HG03558 (cell line): Measurements from ENCODE around the gene RFNG.
"Not testable (repeated sequence)": the region's sequence is repeated elsewhere in the genome, so short reads cannot be mapped to it uniquely, and the experiment has no call there.

Experiments
- ATAC-seq: cut with Tn5 transposase; IDR thresholded peaks from one replicate; pipeline ENCODE4 v1.9.1; 2021; ENCODE audit warnings: moderate number of reproducible peaks; ENCODE audit not compliant: unreplicated experiment; ENCODE audit errors: extremely low read depth

RFNG gene

DNA sequence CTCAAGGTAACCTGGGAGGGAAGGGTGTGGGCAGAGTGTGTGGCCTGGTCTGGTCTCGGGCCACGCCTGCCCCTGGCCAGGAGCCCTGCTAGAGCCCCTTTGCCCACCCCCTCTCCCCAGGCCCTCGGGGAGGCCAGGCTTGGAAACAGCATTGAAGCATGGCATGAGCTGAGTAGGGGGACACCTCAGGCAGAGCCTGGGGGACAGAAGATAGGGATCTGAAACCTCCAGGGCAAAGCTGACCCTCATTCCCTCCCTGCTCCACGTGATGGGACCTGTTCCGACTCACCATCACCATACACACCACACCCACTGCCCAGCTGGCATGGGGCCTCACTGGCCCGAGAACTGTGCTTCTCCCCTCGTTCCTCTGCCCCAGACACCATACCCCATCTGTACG lies 2.5 kb downstream of the RFNG start:
- ATAC-seq: no peak

DNA sequence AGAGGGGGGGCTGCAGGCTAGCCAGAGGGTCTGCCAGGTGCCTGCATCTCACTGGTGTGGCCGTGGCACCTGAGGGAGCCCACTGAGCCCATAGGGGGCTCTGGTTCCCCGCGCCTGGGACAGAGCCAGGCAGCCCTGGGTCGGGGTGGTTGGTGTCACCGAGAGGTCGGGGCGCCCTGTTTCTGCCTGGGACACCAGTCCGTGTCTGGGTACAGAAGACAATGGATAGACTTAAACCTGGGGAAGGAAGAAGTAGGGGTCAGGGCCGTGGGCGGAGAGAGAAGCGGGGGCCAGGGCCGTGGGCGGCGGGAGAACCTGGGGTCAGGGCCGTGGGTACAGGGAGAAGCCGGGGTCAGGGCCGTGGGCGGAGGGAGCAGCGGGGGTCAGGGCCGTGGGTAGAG lies 3.0 kb downstream of the RFNG start:
- ATAC-seq: no peak

DNA sequence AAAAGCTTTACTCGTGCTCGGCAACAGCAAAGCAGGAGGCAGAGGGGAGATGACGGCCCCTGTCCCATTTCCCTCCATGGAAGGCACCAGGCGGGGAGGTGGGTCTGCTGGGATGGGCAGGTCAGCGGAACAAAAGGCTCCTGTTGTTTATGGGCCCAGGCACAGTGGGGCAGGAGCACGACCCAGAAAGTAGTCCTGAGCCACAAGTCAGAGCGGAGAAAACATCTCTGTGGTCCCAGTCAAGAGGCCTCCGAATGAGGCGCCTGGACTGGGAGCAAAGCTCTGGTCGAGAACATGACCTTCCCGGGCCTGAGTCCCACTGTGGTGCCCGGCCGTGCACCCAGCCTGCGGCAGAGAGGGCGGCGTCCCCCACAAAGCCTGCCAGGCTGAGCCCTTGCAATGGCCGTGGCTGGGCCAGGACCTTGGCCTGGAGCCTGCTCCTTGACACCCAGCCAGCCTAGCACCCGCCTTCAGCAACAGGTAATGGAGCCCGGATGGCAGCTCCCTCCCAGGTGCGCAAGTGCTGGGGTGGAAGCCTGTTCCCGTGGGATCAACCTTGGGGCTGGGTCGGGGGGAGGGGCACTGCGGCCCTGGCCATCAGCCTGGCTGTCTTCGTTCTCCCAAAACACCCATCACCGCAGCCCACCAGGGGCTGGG lies 3.6 kb downstream of the RFNG start:
- no peak for ATAC-seq

DNA sequence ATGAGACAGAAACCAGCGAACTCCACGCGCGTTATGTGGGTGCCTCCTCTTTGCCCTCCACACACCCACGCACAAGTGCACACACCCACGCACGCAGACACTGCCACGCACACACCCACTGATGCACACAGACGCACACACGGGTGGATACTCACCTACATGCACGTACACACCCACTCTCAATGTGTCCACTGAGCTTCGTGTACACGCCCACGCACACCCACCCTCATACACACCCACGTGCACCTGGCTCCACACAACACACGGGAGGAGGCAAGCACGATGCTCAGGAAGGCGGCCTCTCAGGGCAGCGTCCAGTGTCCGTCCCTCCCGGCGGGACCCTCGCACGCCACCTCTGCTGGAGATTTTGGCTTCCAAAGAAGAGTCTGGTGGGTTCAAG lies 4.2 kb downstream of the RFNG start:
- ATAC-seq: no peak

DNA sequence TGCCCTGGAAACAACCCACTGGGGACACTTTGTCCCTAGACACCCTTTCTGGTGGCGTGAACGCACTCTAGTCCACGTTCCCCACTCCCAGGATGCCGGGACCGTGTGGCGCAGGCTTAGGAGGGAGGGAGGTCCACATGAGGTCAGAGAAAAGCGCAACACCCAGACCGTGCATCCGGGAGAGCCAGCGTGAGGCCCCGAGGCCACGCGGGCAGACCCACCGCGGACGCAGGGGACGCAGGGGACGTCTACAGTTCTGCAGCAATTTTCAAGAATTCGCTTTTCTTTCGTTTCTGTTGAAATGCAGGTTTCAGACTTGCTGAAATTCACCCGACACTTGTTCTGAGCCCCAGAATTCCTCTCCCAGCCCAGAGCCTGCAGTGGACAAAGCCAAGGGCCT lies 4.7 kb downstream of the RFNG start:
- no peak for ATAC-seq

DNA sequence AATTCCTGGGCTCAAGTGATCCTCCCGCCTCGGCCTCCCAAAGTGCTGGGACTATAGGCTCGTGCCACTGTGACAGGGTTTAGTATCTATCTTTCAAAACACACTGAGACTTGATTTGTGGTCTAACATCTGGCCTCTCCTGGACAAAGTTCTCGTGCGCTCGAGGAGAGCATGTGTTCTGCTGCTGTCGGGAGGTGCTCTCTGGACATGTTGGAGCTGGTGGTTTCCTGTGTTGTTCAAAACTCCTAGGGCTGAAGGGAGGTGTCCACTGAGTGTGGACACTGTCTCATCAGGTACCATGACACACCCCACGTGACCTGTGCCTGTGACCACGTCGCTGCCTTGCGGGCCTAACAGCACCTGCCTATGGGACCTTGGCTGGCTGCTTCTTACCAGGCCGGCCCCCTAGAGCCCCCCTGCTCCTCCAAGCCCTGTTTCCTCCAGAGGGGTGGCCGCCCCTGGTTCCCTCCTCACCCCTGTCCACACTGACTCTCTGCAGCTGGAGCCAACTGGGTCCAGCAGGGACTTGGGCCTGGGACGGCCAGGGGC lies 5.6 kb downstream of the RFNG start:
- ATAC-seq: no peak

DNA sequence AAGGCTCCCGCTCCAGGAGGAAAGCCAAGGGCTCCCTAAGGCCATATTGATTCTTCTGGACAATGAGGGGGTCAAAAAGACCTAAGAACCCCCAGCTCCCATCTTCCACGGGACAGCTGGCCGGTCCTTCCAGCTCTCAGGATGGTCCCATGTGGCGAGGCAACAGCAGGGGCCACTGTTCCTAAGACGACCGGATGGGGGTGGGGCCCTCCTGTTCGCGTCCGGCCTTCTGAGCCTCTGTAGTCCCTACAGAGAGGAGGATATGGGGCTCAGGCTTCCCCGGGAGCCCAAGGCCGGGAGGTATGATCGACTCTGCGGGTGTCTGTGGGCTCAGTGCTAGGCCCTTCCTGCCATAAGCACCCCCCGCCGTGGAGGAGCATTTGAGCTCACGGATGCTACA lies 8.1 kb downstream of the RFNG start:
- ATAC-seq: no peak

DNA sequence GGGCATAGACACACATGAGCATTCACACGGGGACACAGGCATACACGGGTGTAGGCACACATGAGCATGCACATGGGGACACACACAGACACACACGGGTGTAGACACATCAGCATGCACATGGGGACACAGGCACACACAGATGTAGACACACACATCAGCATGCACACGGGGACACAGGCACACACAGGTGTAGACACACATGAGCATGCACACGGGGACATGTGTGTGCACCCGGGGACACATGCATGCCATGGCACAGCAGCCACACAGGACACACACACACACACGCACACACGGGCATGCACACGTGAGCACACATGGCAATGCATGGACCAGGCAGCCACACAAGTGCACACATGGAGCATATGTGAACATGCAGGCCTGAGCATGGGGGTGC lies 9.0 kb downstream of the RFNG start:
- ATAC-seq: no peak

DNA sequence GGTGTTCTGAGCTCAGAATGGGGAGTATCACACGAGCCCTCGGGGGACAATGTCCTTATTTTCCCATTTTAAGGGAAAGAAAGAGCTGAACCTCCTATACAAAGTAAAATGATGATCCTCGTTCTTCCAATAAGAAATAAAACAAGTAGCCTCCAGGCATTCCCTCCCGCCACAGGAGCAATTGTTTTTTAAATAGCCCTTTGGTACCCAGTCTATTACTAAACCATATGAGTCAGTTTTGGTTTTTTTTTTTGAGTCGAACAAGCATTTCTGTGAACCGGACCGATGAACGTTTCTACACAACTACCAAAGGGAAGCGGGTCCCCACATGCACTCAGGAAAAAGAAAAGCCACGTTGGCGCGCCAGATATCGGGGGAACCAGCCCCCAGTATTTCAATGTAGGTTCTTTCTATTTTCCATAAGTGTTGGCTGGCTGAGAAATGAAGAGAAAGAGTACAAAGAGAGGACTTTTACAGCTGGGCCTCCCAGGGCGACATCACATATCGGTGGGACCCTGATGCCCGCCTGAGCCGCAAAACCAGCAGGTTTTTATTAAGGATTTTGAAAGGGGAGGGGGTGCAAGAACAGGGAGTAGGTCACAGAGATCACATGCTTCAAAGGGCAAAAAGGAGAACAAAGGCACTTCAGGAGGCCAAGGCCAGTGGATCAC lies 10.3 kb downstream of the RFNG start:
- ATAC-seq: no peak

DNA sequence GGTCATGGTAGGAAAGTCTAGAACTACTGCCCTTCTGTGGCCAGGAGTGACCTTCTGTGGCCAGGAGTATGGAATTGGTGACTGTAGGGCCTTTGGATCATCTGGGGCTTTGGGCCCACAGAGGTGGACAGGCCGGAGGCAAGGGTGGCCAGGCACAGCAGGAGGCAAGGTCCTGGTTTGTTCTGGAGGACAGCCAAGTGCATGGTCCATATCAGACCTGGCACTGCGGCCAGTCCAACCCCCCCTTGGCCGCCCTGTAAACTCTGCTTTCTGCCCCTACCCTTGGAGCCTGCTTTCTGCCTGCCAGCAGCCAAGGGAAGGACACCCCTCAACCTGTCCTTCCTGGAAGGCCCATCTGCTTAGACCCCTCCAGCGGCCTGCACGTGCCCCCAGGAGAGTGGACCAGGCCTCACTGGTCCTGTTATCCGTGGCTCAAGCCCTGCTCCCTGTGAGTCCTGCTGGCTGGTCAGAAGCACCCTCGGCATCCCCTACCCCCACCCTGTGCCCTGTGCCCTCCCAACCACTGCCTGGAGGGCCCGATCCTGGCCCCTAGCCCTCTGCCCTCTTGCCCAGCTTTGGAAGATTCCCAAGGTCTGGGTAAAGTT lies 11.8 kb downstream of the RFNG start:
- no peak for ATAC-seq

DNA sequence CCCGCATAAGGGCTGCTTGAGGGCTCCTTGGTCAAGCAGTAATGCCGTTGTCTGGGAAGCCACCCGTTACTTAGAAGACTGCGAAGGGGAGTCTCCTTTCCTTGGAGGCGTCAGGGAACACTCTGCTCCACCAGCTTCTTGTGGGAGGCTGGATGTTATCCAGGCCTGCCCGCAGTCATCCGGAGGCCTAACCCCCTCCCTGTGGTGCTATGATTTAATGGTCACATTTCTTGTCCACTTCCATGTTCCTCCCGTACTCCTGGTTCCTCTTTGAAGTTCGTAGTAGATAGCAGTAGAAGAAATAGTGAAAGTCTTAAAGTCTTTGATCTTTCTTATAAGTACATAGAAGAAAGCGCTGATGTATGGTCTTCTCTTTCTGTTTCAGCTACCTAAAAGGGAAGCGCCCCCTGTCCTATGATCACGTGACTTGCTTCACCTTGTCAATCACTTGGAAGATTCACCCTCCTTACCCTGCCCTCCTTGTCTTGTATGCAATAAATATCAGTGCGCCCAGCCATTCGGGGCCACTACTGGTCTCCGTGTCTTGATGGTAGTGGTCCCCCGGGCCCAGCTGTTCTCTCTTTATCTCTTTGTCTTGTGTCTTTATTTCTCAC lies 12.7 kb downstream of the RFNG start:
- ATAC-seq: not testable (repeated sequence)

DNA sequence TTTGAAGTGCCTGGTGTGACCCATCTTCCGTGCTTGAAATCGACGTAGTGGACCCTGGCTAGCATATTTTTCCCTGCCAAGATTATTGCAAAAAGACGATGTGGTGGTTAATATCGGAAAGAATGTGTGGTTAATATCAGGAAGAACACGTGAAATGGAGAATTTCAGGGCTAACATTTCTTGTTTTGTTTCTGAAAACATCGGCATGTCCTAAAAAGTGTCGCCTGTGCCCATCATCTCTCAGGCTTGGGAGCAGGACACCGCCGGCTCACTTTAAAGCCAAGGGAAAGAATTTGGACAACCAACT lies 13.8 kb downstream of the RFNG start:
- no peak for ATAC-seq

DNA sequence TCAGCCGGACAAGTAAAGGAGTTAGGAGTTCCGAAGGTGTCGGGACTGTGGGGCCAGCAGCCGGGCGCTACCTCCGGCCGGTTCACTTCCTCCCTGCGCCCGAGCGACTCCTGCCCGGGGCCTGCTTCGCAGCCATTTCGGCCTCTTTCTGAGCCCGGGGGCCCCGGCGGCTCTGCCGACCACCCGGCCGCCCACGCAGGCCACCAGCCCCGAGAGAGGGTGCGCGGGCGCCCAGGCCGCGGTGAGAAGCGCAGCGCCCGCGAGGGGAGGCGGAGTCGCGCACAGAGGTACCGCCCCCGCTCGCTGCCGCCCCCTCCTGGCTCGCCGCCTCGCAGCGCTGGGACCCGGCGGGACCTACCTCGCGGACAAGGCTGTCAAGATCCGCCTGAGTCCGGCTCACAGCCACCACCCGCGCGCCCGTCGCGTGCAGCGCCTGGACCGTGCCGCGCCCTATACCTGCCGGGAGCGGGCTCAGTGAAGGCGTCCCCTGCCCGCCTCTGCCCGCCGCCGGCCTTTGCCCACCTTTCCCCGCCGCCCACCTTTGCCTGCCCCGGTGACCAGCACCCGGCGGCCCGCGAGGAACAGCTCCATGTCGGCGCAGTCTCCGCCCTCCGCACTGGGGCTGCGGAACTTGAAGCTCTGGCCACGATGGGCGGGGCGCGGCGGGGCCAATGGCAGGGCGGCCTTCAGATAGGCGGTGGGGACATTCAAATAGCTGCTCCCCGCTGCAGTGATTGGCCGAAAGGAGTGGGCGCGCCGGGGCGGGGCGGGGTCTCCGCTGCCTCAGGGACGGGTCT lies 14.3 kb downstream of the RFNG start, which contains the start of gene DCXR:
Gene DCXR, minus strand, starts transcription at position 606 of the 797 bp plus-strand sequence. Its CDS starts 15 bp downstream, at position 591.
- ATAC-seq: peak; percentile 54

DNA sequence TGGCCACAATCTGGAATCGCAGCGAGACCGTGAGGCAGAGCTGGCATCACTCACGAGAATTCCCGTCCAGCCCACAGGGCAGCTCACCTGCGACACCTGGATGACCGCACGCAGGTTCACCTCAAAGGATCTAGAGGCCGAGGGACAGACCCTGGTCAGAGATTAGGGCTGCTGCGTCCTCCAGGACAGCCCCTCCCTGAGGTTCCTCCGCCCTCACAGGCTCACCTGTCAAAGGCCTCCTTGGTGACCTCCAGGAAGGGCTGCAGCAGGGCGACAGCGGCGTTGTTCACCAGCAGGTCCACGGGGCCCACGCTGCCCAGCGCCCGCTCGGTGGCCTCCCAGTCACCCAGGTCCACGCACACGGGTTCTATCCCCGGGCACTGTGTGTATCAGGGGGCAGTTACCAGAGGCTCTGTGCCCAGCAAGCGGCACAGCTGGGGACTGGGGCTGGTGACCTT lies 14.9 kb downstream of the RFNG start:
- ATAC-seq: no peak

DNA sequence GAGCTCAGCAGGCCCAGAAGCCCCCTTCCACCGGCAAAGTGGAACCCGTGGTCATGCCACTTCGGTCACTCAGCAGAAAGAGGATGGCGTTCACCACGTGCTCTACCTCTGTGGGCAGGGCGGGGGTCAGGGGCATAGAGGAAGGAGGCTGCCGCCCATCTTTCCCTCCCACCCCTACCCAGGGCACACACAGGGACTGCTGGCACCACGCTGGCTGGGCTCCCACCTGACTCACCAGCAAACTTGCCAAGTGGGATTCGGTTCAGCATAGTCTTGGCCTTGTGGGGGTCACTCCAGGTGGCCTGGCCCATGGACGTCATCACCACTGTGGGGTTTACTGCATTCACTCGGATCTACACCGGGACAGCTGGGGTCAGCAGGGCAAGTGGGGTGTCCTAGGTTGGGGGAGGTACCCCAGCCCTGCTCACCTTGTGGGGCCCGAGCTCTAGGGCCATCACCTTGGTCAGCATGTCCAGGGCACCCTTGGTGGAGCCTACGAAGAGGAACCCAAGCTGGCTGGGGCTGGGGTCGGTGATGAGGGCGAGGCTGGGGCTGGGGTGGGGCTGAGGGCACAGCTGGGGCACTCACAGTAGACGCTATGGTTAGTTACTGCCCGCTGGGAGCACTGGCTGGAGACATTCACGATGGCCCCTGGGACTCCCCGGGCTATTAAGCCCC lies 15.5 kb downstream of the RFNG start:
- no peak for ATAC-seq

DNA sequence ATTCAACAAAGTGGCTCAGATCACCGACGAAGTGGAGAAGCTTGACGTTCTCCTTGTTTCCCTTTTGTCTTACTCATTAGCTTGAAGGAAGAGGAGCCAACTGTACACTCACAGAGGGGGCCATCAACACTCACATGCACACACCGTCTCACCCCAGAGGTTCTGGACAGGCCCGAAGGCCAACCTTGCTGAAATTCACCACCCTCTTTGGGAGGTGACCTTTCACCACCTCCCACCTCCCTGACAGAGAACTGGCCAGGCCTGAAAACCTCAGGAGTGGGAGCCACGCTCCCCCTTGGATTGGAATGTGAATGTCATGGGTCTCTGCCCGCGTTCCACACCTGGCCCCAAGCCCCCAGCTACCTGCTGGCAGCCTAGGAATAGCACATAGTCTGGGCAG lies 16.1 kb downstream of the RFNG start:
- ATAC-seq: no peak

DNA sequence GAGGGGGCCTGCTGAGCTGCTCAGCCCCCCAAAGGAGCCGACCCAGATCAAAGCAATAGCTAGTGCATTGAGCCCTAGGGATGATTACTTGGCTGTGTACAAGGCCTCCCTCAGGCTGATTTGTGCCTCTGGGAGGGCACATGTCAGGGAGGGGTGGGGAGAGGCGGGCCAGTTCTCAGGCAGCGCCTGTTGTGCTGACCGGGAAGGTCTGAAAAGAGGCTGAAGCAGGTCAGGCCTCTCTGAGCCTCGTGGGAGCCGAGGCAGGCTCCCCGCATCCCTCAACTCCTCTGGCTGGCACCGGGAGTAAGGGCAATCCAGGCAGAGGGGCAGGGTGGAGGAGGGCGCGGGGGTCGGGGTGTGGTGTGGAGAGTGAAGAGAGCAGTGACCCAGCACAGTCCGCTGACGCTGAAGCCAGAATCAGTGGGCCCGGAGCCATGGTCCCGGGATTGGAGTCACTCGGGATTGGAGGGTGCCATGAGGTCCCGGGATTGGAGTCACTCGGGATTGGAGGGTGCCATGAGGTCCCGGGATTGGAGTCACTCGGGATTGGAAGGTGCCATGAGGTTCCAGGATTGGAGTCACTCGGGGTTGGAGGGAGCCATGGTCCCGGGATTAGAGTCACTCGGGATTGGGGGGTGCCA lies 17.1 kb downstream of the RFNG start:
- ATAC-seq: no peak

DNA sequence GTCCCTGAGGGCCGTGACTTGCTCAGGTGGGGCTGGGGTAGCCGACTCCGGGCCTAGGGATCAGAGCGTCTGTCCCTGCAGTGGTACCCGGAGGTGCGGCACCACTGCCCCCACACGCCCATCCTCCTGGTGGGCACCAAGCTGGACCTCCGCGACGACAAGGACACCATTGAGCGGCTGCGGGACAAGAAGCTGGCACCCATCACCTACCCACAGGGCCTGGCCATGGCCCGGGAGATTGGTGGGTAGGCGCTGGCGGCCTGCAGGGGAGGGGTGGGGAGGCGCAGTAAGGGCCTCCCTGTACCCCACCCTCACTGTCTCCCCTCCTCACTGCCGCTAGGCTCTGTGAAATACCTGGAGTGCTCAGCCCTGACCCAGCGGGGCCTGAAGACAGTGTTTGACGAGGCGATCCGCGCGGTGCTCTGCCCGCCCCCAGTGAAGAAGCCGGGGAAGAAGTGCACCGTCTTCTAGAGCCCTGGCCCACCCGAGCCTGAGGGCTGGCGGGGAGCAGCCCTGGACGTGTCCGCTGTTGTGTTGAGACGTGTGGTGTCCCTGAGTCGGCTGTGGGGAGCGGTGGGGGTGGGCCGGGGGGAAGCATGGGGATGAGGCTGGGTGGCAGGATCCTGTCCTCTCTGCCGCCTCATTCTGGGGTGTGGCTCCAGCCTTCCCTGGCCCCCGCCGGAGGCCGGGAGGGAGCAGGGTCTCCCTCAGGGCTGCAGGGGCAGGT lies 18.1 kb downstream of the RFNG start:
- ATAC-seq: no peak
